ENCODE measurements around the gene SLC8B1. TPM values are rescaled to one million over a fixed set of nuclear protein-coding genes. Genes with fewer than 3 reads are reported as not detected.

Gene SLC8B1
- total and polyA plus RNA-seq, 2 of the 4 experiments (the other 2 are of a cell fraction): 4.1 to 10.2 TPM

DNA sequence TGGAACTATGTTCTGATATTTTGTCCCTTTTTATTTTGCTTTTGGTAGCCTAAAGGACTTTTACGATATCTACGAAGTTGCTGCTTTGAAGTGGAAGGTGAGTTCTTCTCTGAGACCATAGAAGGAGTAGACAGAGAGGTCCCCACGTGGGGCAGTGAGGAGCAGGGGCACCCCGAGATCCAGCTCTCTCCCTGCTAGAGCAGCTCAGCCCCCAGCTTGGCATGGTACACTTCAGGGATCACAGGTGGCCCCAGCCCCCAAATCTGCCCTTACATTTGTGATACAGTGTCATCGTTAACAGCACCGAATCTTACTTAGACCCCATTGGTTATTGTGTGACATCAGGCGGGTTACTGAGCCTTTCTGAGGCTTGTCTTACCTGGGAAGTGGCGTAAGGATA is 56.8 kb downstream of the SLC8B1 start:
- no TSS peak for BruUV-seq (replicated peaks)
- no peak overlapping the region for H2AK5ac ChIP-seq (ENCODE audit: low read depth, low read length)
- H2BK120ac ChIP-seq (ENCODE audit: low read depth, low read length): no peak overlapping the region
- no peaks in the 10 kb centered on the region for H3K79me1 ChIP-seq (ENCODE audit: low read depth in 1 of 2, low read length in 2 of 2)
- dilution Hi-C loops (cut with HindIII; ENCODE audit: low sequenced_read_pairs, unreplicated experiment): no loop called here
- H3K9me1 ChIP-seq (ENCODE audit: insufficient read depth, low read length): peaks cover 6% of the 10 kb centered on the region; the same call in 1 of the 2 replicates
- 100% methylated on average over 2 of the region's 8 CpGs; no CpG with 5 or more reads in 1 of the 2 experiments for WGBS, 2 experiments (ENCODE audit: extremely low coverage in 2 of 2, insufficient read length in 1 of 2)
- no peak for DNase-seq
- no peak overlapping the region for H4K91ac ChIP-seq (ENCODE audit: insufficient read depth, low read depth, low read length)
- no peak overlapping the region for H2AFZ ChIP-seq (replicated peaks; ENCODE audit: low read length, poor library complexity)
- TF ChIP-seq BHLHE40 (IDR thresholded peaks at IDR 0.05; ENCODE audit: low read depth, low read length) (no peak), NFE2L2 (IDR thresholded peaks at IDR 0.05; ENCODE audit: low read depth, low read length) (no peak), RAD21 (IDR thresholded peaks at IDR 0.05; ENCODE audit: low read length) (no peak), MAFK (IDR thresholded peaks at IDR 0.05; ENCODE audit: low read depth, low read length) (no peak), RCOR1 (IDR thresholded peaks at IDR 0.05; ENCODE audit: insufficient replicate concordance, low read length) (no peak), POLR2A (IDR thresholded peaks at IDR 0.05; ENCODE audit: low read depth, low read length) (no peak), MXI1 (IDR thresholded peaks at IDR 0.05; ENCODE audit: borderline replicate concordance, low read depth, low read length) (no peak), CHD1 (IDR thresholded peaks at IDR 0.05; ENCODE audit: low read depth, low read length) (no peak), MAZ (IDR thresholded peaks at IDR 0.05; ENCODE audit: borderline replicate concordance, low read depth, low read length) (no peak), FOS (IDR thresholded peaks at IDR 0.05; ENCODE audit: low read depth, low read length) (no peak), RFX5 (IDR thresholded peaks at IDR 0.05; ENCODE audit: low read depth, low read length) (no peak), SMC3 (IDR thresholded peaks at IDR 0.05; ENCODE audit: low read depth, low read length) (no peak), CEBPB (IDR thresholded peaks at IDR 0.05; ENCODE audit: low read depth, low read length) (no peak)
- TF ChIP-seq, protein P1, sequence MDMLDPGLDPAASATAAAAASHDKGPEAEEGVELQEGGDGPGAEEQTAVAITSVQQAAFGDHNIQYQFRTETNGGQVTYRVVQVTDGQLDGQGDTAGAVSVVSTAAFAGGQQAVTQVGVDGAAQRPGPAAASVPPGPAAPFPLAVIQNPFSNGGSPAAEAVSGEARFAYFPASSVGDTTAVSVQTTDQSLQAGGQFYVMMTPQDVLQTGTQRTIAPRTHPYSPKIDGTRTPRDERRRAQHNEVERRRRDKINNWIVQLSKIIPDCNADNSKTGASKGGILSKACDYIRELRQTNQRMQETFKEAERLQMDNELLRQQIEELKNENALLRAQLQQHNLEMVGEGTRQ (IDR thresholded peaks at IDR 0.05; ENCODE audit: low read depth, low read length): no peak
- TF ChIP-seq, protein P2, sequence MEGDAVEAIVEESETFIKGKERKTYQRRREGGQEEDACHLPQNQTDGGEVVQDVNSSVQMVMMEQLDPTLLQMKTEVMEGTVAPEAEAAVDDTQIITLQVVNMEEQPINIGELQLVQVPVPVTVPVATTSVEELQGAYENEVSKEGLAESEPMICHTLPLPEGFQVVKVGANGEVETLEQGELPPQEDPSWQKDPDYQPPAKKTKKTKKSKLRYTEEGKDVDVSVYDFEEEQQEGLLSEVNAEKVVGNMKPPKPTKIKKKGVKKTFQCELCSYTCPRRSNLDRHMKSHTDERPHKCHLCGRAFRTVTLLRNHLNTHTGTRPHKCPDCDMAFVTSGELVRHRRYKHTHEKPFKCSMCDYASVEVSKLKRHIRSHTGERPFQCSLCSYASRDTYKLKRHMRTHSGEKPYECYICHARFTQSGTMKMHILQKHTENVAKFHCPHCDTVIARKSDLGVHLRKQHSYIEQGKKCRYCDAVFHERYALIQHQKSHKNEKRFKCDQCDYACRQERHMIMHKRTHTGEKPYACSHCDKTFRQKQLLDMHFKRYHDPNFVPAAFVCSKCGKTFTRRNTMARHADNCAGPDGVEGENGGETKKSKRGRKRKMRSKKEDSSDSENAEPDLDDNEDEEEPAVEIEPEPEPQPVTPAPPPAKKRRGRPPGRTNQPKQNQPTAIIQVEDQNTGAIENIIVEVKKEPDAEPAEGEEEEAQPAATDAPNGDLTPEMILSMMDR (conservative IDR thresholded peaks at IDR 0.05; ENCODE audit: low read depth, low read length): no peak
- TF ChIP-seq, protein P3, sequence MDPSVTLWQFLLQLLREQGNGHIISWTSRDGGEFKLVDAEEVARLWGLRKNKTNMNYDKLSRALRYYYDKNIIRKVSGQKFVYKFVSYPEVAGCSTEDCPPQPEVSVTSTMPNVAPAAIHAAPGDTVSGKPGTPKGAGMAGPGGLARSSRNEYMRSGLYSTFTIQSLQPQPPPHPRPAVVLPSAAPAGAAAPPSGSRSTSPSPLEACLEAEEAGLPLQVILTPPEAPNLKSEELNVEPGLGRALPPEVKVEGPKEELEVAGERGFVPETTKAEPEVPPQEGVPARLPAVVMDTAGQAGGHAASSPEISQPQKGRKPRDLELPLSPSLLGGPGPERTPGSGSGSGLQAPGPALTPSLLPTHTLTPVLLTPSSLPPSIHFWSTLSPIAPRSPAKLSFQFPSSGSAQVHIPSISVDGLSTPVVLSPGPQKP (IDR thresholded peaks at IDR 0.05; ENCODE audit: borderline replicate concordance, low read depth, low read length): no peak
- no peak overlapping the region for H2AK9ac ChIP-seq (replicated peaks; ENCODE audit: low read depth, low read length, poor library complexity)
- no peak overlapping the region for H3K4ac ChIP-seq (ENCODE audit: low read depth, low read length)
- no peak overlapping the region for H2BK5ac ChIP-seq (ENCODE audit: low read depth, low read length, poor library complexity, severe bottlenecking)
- no peak overlapping the region for H3K4me3 ChIP-seq (ENCODE audit: insufficient read depth, low read depth, low read length)
- no peaks in the 10 kb centered on the region for H3K9me3 ChIP-seq (ENCODE audit: control insufficient read depth, insufficient read depth, low read length)
- H3K36me3 ChIP-seq (ENCODE audit: control insufficient read depth, insufficient read depth, low read length): peaks cover 8% of the 10 kb centered on the region; the same call in 1 of the 2 replicates
- no peak overlapping the region for H2BK20ac ChIP-seq (ENCODE audit: low read depth, low read length)
- H3K27me3 ChIP-seq (ENCODE audit: control insufficient read depth, insufficient read depth, low read length): no peaks in the 10 kb centered on the region
- H4K8ac ChIP-seq (ENCODE audit: low read depth in 2 of 2, low read length in 2 of 2): no peak overlapping the region
- H3K27ac ChIP-seq (ENCODE audit: insufficient read depth, low read length): no peak overlapping the region
- no peak overlapping the region for H3K23ac ChIP-seq (ENCODE audit: low read depth, low read length)
- POLR2A ChIA-PET (ENCODE audit: unreplicated experiment): no interaction called here
- H2BK15ac ChIP-seq (ENCODE audit: low read depth, low read length): no peak overlapping the region
- no peak overlapping the region for H3K18ac ChIP-seq (ENCODE audit: low read depth, low read length)
- in situ Hi-C loops (cut with MboI; ENCODE audit: low sequenced_read_pairs): no loop called here
- H3K56ac ChIP-seq (ENCODE audit: extremely low read depth, insufficient read depth, low read length): no peak overlapping the region
- H4K5ac ChIP-seq (ENCODE audit: low read depth, low read length): no peak overlapping the region
- intact Hi-C loops (cut with micrococcal nuclease): no loop called here
- no peak overlapping the region for H3K14ac ChIP-seq (replicated peaks; ENCODE audit: low read depth, low read length)
- H3K9ac ChIP-seq (ENCODE audit: low read depth, low read length): no peak overlapping the region
- H3K4me2 ChIP-seq (ENCODE audit: low read depth, low read length): no peak overlapping the region
- H4K20me1 ChIP-seq (ENCODE audit: insufficient read depth, low read length): no peaks in the 10 kb centered on the region
- ATAC-seq (ENCODE audit: low read depth): no peak
- CTCF ChIA-PET: no interaction called here
- no peaks in the 10 kb centered on the region; the same call in 1 of the 2 replicates for H3K4me1 ChIP-seq (ENCODE audit: control insufficient read depth, insufficient read depth, low read length)

Measured in IMR-90 (cell line).